Neural cell (in vitro differentiated cells): ENCODE measurements around the gene GPRIN3. TPM values are rescaled to one million over a fixed set of nuclear protein-coding genes. Genes with fewer than 3 reads are reported as not detected.

Source experiments
- H2AFZ ChIP-seq: fragments of 200-600, 300-800 bp; sonication (generic), shearing (Covaris generic); 2 replicates; pipeline ENCODE4 v1.6.0; 2014; ENCODE audit warnings: low read depth, mild to moderate bottlenecking, antibody characterized with exemption, low read length, moderate library complexity
- H3F3A ChIP-seq: fragments of 200-600 bp; shearing (Covaris generic); 2 replicates; pipeline ENCODE4 v1.6.1; 2016; ENCODE audit warnings: mild to moderate bottlenecking, moderate library complexity, mixed read lengths, antibody characterized with exemption, low read length; ENCODE audit not compliant: insufficient read depth, poor library complexity, severe bottlenecking
- H3K27ac ChIP-seq: fragments of 200-600, 300-800 bp; sonication (generic), shearing (Covaris generic); 2 replicates; pipeline ENCODE4 v1.5.1; 2014; ENCODE audit warnings: mild to moderate bottlenecking, low read length, moderate library complexity
- H3K27me3 ChIP-seq: fragments of 300-800, 200-600 bp; sonication (generic), shearing (Covaris generic); 2 replicates; pipeline ENCODE4 v1.6.0; 2014; ENCODE audit warnings: mild to moderate bottlenecking, low read depth, low read length, moderate library complexity; ENCODE audit not compliant: insufficient read depth
- H3K36me3 ChIP-seq: fragments of 300-800, 200-600 bp; sonication (generic), shearing (Covaris generic); 2 replicates; pipeline ENCODE4 v1.5.1; 2014; ENCODE audit warnings: mild to moderate bottlenecking, antibody characterized with exemption, low read length, moderate library complexity; ENCODE audit not compliant: insufficient read depth
- H3K4me2 ChIP-seq: fragments of 300-800, 200-600 bp; sonication (generic), shearing (Covaris generic); 2 replicates; pipeline ENCODE4 v1.6.0; 2014; ENCODE audit warnings: mild to moderate bottlenecking, low read length
- H3K4me3 ChIP-seq: fragments of 300-800, 200-600 bp; sonication (generic), shearing (Covaris generic); 2 replicates; pipeline ENCODE4 v1.5.1; 2014; ENCODE audit warnings: mild to moderate bottlenecking, low read length, moderate library complexity
- H3K79me2 ChIP-seq: fragments of 200-600 bp; shearing (Covaris generic); replicated peaks from 2 replicates; pipeline ENCODE4 v1.6.0; 2014; ENCODE audit warnings: mild to moderate bottlenecking, low read length, moderate library complexity; ENCODE audit not compliant: insufficient read depth
- H3K9ac ChIP-seq: fragments of 300-800, 200-600 bp; sonication (generic), shearing (Covaris generic); 2 replicates; pipeline ENCODE4 v1.6.1; 2016; ENCODE audit warnings: mild to moderate bottlenecking, low read length, mixed read lengths
- H3K9me2 ChIP-seq: fragments of 200-600 bp; shearing (Covaris generic); 2 replicates; pipeline ENCODE4 v1.6.1; 2016; ENCODE audit warnings: mild to moderate bottlenecking, low read length, mixed read lengths; ENCODE audit not compliant: insufficient read depth
- H3K9me3 ChIP-seq: fragments of 200-600, 300-800 bp; sonication (generic), shearing (Covaris generic); 2 replicates; pipeline ENCODE4 v1.6.1; 2016; ENCODE audit warnings: mild to moderate bottlenecking, mixed run types, low read length, moderate library complexity, mixed read lengths
- H4K20me1 ChIP-seq: fragments of 200-600 bp; shearing (Covaris generic); 2 replicates; pipeline ENCODE4 v1.6.1; 2016; ENCODE audit warnings: mild to moderate bottlenecking, mixed run types; ENCODE audit not compliant: insufficient read depth
- CTCF ChIP-seq: fragments of 450-650 bp; IDR thresholded peaks from 2 replicates; pipeline ENCODE4 v1.5.1; 2014; ENCODE audit warnings: antibody characterized with exemption, mild to moderate bottlenecking, moderate library complexity; ENCODE audit not compliant: poor library complexity, severe bottlenecking
- EP300 ChIP-seq: fragments of 450-650 bp; conservative IDR thresholded peaks from 2 replicates; pipeline ENCODE4 v1.6.1; 2014; ENCODE audit warnings: antibody characterized with exemption, mild to moderate bottlenecking, moderate library complexity; ENCODE audit not compliant: poor library complexity, severe bottlenecking
- EZH2 ChIP-seq: fragments of 200-600, 300-800 bp; shearing (Covaris generic), sonication (generic); IDR thresholded peaks from 2 replicates; pipeline ENCODE4 v1.6.1; 2014; ENCODE audit warnings: antibody characterized with exemption, low read length, borderline replicate concordance, mild to moderate bottlenecking; ENCODE audit not compliant: insufficient read depth, poor library complexity, severe bottlenecking
- MXI1 ChIP-seq: fragments of 450-650 bp; conservative IDR thresholded peaks from 2 replicates; pipeline ENCODE4 v1.6.1; 2014; ENCODE audit warnings: antibody characterized with exemption, mild to moderate bottlenecking; ENCODE audit not compliant: poor library complexity, severe bottlenecking
- POLR2AphosphoS5 ChIP-seq: IDR thresholded peaks from 2 replicates; pipeline ENCODE4 v1.6.1; 2012
- RAD21 ChIP-seq: fragments of 450-650 bp; conservative IDR thresholded peaks from 2 replicates; pipeline ENCODE4 v1.6.1; 2014; ENCODE audit warnings: antibody characterized with exemption, mild to moderate bottlenecking, moderate library complexity
- REST ChIP-seq: IDR thresholded peaks from 2 replicates; pipeline ENCODE4 v1.6.1; 2012; ENCODE audit warnings: borderline replicate concordance
- SMC3 ChIP-seq: fragments of 450-650 bp; conservative IDR thresholded peaks from 2 replicates; pipeline ENCODE4 v1.6.1; 2014; ENCODE audit warnings: antibody characterized with exemption, mild to moderate bottlenecking, moderate library complexity; ENCODE audit not compliant: poor library complexity
- TAF1 ChIP-seq: IDR thresholded peaks from 2 replicates; pipeline ENCODE4 v1.6.1; 2012; ENCODE audit warnings: low read depth
- polyA plus RNA-seq: library from polyadenylated mRNA; depleted of rRNA; stranded (reverse); fragments of >200 nt; gene quantifications from 2 replicates; pipeline ENCODE4 v1.2.3, GENCODE V29; 2014

GPRIN3 gene
- polyA plus RNA-seq, 1 donor from 2014 or later, result 7.0 TPM

- Histone ChIP-seq H3K9me3 (no peaks in the 10 kb centered on the region), H3K36me3 (no peaks in the 10 kb centered on the region), H3K9me2 (no peaks in the 10 kb centered on the region), H3K9ac (no peak overlapping the region), H3K79me2 (no peaks in the 10 kb centered on the region), H3K27ac (no peak overlapping the region), H3K4me3 (no peak overlapping the region), H3K4me2 (no peak overlapping the region), H4K20me1 (no peaks in the 10 kb centered on the region), H2AFZ (no peak overlapping the region), H3F3A (no peaks in the 10 kb centered on the region), H3K27me3 (no peaks in the 10 kb centered on the region)
- no peak for TF ChIP-seq TAF1
- TF ChIP-seq RAD21, result no peak
- no peak for TF ChIP-seq CTCF
- no peak for TF ChIP-seq MXI1
- TF ChIP-seq EP300, result no peak
- TF ChIP-seq REST, result no peak
Measured at GRCh38 chr4:89331686-89332544, 24.3 kb upstream of the GPRIN3 start.

- H3K36me3 ChIP-seq, result no peaks in the 10 kb centered on the region
Measured at GRCh38 chr4:89331197-89331596, 23.6 kb upstream of the GPRIN3 start.

More at GRCh38 chr4:89331197-89331596, 23.6 kb upstream of the GPRIN3 start:
- Histone ChIP-seq H2AFZ (no peak overlapping the region), H3F3A (no peaks in the 10 kb centered on the region), H3K9ac (no peak overlapping the region), H3K9me2 (no peaks in the 10 kb centered on the region), H3K79me2 (no peaks in the 10 kb centered on the region), H3K4me2 (no peak overlapping the region), H4K20me1 (no peaks in the 10 kb centered on the region), H3K9me3 (no peaks in the 10 kb centered on the region), H3K27me3 (no peaks in the 10 kb centered on the region), H3K27ac (no peak overlapping the region), H3K4me3 (no peak overlapping the region)
- TF ChIP-seq TAF1 (no peak), EP300 (no peak), EZH2 (no peak), POLR2AphosphoS5 (no peak), SMC3 (no peak), CTCF (no peak), MXI1 (no peak), RAD21 (no peak), REST (no peak)
